NT2/D1 (cell line): ENCODE data around the gene TLE6.
"Not testable (repeated sequence)": the region's sequence is repeated elsewhere in the genome, so short reads cannot be mapped to it uniquely, and the experiment has no call there.

Experiments used
- DNase-seq: peaks from one replicate; pipeline ENCODE4 v3.0.0-alpha.2; 2011; ENCODE audit warnings: low read depth, low spot score
- H3K27me3 ChIP-seq: 2 replicates; pipeline ENCODE4 v1.6.0; 2011; ENCODE audit warnings: mild to moderate bottlenecking; ENCODE audit not compliant: insufficient read length, insufficient read depth
- H3K36me3 ChIP-seq: 2 replicates; pipeline ENCODE4 v1.6.1; 2011; ENCODE audit warnings: mild to moderate bottlenecking, low read length, mixed read lengths; ENCODE audit not compliant: insufficient read depth, insufficient read length
- H3K4me1 ChIP-seq: 2 replicates; pipeline ENCODE4 v1.5.1; 2011; ENCODE audit not compliant: insufficient read depth, insufficient read length
- H3K4me3 ChIP-seq: 2 replicates; pipeline ENCODE4 v1.5.1; 2011; ENCODE audit warnings: low read depth; ENCODE audit not compliant: insufficient read length
- H3K9ac ChIP-seq: 2 replicates; pipeline ENCODE4 v1.6.0; 2011; ENCODE audit warnings: low read depth; ENCODE audit not compliant: insufficient read length
- H3K9me3 ChIP-seq: 2 replicates; pipeline ENCODE4 v1.5.1; 2011; ENCODE audit warnings: mild to moderate bottlenecking, low read length; ENCODE audit not compliant: insufficient read depth
- SUZ12 ChIP-seq: IDR thresholded peaks from 2 replicates; pipeline ENCODE4 v1.6.1; 2011; ENCODE audit not compliant: insufficient read length, insufficient read depth; ENCODE audit errors: extremely low read depth
- YY1 ChIP-seq: IDR thresholded peaks from 2 replicates; pipeline ENCODE4 v1.6.1; 2011; ENCODE audit not compliant: insufficient read length, insufficient read depth
- ZNF274 ChIP-seq: IDR thresholded peaks from 2 replicates; pipeline ENCODE4 v1.6.1; 2011; ENCODE audit warnings: mild to moderate bottlenecking, low read depth, low read length

Gene TLE6

DNA sequence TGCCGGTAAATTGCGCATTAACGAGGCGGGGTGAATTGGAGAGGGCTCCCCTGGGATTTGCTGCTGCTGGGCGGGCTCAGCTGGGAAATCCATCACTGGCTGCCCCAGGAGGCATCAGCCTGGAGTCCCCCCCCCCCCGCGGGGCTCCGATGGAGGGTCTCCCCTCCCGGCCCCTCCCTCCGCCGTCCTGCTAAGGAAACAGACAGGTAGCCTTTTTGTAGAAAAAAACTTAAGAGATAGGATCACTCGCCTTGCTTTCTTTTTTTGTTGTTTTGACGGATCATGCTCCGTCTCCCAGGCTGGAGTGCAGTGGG is 6.8 kb downstream of the TLE6 start:
- Histone ChIP-seq H3K27me3 (peaks cover 94% of the 10 kb centered on the region), H3K36me3 (no peaks in the 10 kb centered on the region), H3K9ac (no peak overlapping the region), H3K9me3 (no peaks in the 10 kb centered on the region), H3K4me1 (peaks cover 20% of the 10 kb centered on the region), H3K4me3 (no peak overlapping the region)
- TF ChIP-seq ZNF274 (no peak), SUZ12 (no peak), YY1 (no peak)
- DNase-seq, result no peak

DNA sequence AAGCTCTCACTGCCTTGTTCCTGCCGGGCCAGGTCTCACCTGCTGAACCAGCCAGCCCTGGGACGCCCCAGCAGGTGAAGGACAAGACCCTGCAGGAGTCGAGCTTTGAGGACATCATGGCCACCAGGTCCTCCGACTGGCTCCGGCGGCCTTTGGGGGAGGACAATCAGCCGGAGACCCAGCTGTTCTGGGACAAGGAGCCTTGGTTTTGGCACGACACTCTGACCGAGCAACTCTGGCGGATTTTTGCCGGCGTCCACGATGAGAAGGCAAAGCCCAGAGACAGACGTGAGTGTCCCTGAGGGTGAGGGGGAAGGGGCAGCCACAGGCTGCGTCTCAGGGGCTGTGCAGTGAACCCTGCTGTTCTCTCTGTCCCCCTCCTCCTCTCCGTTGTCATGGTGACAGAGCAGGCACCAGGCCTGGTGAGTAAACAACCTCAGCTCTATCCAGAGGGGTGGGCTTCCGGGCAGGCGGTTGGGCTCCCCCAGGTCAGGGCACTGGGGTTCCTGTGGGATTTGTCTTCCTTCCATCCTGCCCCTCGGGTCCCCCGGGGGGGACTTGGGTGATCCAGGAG is 9.7 kb downstream of the TLE6 start:
- Histone ChIP-seq H3K9me3 (no peaks in the 10 kb centered on the region), H3K36me3 (no peaks in the 10 kb centered on the region), H3K4me3 (peak overlapping the region; percentile 0), H3K27me3 (peaks cover 79% of the 10 kb centered on the region), H3K4me1 (peaks cover 18% of the 10 kb centered on the region), H3K9ac (peak overlapping the region; percentile 51)
- TF ChIP-seq ZNF274 (no peak), YY1 (no peak), SUZ12 (no peak)
- peak; percentile 46 for DNase-seq

GRCh38 chr19:2987797-2988196 is 10.4 kb downstream of the TLE6 start:
- H3K4me1 ChIP-seq, result peaks cover 14% of the 10 kb centered on the region
- DNase-seq, result no peak
- H3K36me3 ChIP-seq, result no peaks in the 10 kb centered on the region
- H3K27me3 ChIP-seq, result peaks cover 76% of the 10 kb centered on the region
- H3K9me3 ChIP-seq, result no peaks in the 10 kb centered on the region
- peak overlapping the region; percentile 51 for H3K9ac ChIP-seq
- H3K4me3 ChIP-seq, result no peak overlapping the region
- TF ChIP-seq ZNF274 (no peak), SUZ12 (no peak), YY1 (no peak)

- H3K4me3 ChIP-seq, result no peak overlapping the region
- H3K9me3 ChIP-seq, result no peaks in the 10 kb centered on the region
- no peak for DNase-seq
- H3K27me3 ChIP-seq, result peaks cover 74% of the 10 kb centered on the region
- peaks cover 10% of the 10 kb centered on the region for H3K4me1 ChIP-seq
- no peaks in the 10 kb centered on the region for H3K36me3 ChIP-seq
- TF ChIP-seq ZNF274, result no peak
- TF ChIP-seq SUZ12, result no peak
- no peak for TF ChIP-seq YY1
- H3K9ac ChIP-seq, result no peak overlapping the region
These were observed 11.2 kb downstream of the TLE6 start for GRCh38 chr19:2988568-2988967.

DNA sequence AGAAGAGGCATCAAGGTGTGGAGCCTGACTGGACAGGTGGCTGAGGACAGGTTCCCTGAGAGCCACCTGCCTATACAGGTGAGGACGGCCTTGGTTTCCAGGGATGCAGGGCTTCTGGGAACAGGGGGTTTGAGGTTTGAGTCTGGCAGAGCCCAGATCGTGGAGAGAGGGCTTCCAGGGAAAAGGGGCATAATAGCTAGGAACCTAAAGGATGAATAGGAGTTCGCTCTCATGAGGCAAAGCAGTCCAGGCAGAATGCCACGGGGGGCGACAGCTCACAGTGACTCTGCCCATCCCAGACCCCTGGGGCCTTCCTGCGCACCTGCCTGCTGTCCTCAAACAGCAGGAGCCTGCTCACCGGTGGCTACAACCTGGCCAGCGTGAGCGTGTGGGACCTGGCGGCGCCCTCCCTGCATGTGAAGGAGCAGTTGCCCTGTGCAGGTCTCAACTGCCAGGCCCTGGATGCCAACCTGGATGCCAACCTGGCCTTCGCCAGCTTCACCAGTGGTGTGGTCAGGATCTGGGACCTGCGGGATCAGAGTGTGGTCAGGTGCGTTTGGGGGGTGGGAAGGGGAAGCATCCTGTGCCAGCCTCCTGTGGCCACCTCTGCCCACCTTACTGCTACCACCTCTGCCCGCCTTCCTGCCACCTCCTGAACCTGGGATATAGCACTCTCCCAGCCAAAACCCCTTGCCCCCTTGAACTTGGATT is 12.0 kb downstream of the TLE6 start:
- no peak for DNase-seq
- H3K27me3 ChIP-seq, result peaks cover 71% of the 10 kb centered on the region
- no peak overlapping the region for H3K4me3 ChIP-seq
- no peak for TF ChIP-seq SUZ12
- no peak overlapping the region for H3K9ac ChIP-seq
- H3K9me3 ChIP-seq, result no peaks in the 10 kb centered on the region
- peaks cover 10% of the 10 kb centered on the region for H3K4me1 ChIP-seq
- no peaks in the 10 kb centered on the region for H3K36me3 ChIP-seq

GRCh38 chr19:2992333-2992732 is 15.0 kb downstream of the TLE6 start:
- not testable (repeated sequence) for H3K36me3 ChIP-seq, H3K9ac ChIP-seq, H3K4me1 ChIP-seq, H3K4me3 ChIP-seq, H3K9me3 ChIP-seq, DNase-seq
- peaks cover 48% of the 10 kb centered on the region for H3K27me3 ChIP-seq

DNA sequence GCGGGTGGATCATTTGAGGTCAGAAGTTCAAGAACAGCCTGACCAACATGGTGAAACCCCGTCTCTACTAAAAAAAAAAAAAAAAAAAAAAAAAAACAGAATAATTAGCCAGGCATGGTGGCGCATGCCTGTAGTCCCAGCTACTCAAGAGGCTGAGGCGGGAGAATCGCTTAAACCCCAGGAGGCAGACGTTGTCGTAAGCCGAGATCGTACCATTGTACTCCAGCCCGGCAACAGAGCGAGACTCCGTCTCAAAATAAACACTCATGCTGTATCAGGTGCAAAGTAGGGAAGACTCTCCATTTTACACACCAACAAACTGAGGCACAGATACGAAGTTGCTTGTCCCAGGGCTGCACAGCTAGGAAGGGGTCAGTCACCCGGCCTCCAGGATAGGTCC is 15.6 kb downstream of the TLE6 start:
- H3K4me3 ChIP-seq, result no peak overlapping the region
- H3K4me1 ChIP-seq, result peaks cover 5% of the 10 kb centered on the region
- peaks cover 45% of the 10 kb centered on the region for H3K27me3 ChIP-seq
- no peaks in the 10 kb centered on the region for H3K9me3 ChIP-seq
- TF ChIP-seq SUZ12 (no peak), YY1 (no peak), ZNF274 (no peak)
- H3K9ac ChIP-seq, result no peak overlapping the region
- no peaks in the 10 kb centered on the region for H3K36me3 ChIP-seq
- DNase-seq, result no peak
